NCI-H2081 treated with DMSO at 0.1 percent for 48 hours (cell line): ENCODE data around the gene MADCAM1.
"Not testable (repeated sequence)": the region's sequence is repeated elsewhere in the genome, so short reads cannot be mapped to it uniquely, and the experiment has no call there.

Source experiments
- DNase-seq: peaks from one replicate; lab custom pipeline; 2025; lab: John Stamatoyannopoulos, UW

MADCAM1 gene

GRCh38 chr19:465056-465816 lies 31.1 kb upstream of the MADCAM1 start:
- DNase-seq = no peak

GRCh38 chr19:467554-467953 lies 28.7 kb upstream of the MADCAM1 start:
- DNase-seq = no peak

- DNase-seq = no peak
Measured at GRCh38 chr19:468587-469256, 27.6 kb upstream of the MADCAM1 start.

- no peak for DNase-seq
Measured at GRCh38 chr19:469833-470232, 26.5 kb upstream of the MADCAM1 start.

GRCh38 chr19:470701-471100 lies 25.6 kb upstream of the MADCAM1 start:
- no peak for DNase-seq

GRCh38 chr19:472005-472858 lies 24.1 kb upstream of the MADCAM1 start:
- no peak for DNase-seq

GRCh38 chr19:474126-475078 lies 21.9 kb upstream of the MADCAM1 start:
- DNase-seq = no peak

GRCh38 chr19:475360-475759 lies 20.9 kb upstream of the MADCAM1 start:
- DNase-seq = no peak

- no peak for DNase-seq
Measured at GRCh38 chr19:478236-478903, 17.9 kb upstream of the MADCAM1 start.

GRCh38 chr19:478976-479375 lies 17.3 kb upstream of the MADCAM1 start:
- no peak for DNase-seq

GRCh38 chr19:480016-480855 lies 16.1 kb upstream of the MADCAM1 start:
- DNase-seq = no peak

- DNase-seq = not testable (repeated sequence)
Measured at GRCh38 chr19:481100-481499, 15.2 kb upstream of the MADCAM1 start.

GRCh38 chr19:482186-483041 lies 13.9 kb upstream of the MADCAM1 start:
- DNase-seq = no peak

- no peak for DNase-seq
Measured at GRCh38 chr19:483332-484072, 12.8 kb upstream of the MADCAM1 start.

- no peak for DNase-seq
Measured at GRCh38 chr19:484494-484893, 11.8 kb upstream of the MADCAM1 start.

- peak; percentile 14 for DNase-seq
Measured at GRCh38 chr19:485077-485476, 11.2 kb upstream of the MADCAM1 start.

- DNase-seq = no peak
Measured at GRCh38 chr19:485583-486236, 10.6 kb upstream of the MADCAM1 start.
